B cell (primary cell): ENCODE measurements around the gene BEGAIN.

Source experiments
- EZH2 ChIP-seq: IDR thresholded peaks from 2 replicates; pipeline ENCODE4 v1.6.1; 2012; ENCODE audit warnings: borderline replicate concordance, low read depth, mild to moderate bottlenecking, moderate library complexity, low read length; ENCODE audit not compliant: insufficient read depth, poor library complexity, severe bottlenecking
- TF ChIP-seq, protein P1 (sequence below): fragments of 200-600 bp; IDR thresholded peaks from one replicate; pipeline ENCODE4 v1.8.0; 2022; ENCODE audit warnings: antibody characterized with exemption, mild to moderate bottlenecking

DNA sequence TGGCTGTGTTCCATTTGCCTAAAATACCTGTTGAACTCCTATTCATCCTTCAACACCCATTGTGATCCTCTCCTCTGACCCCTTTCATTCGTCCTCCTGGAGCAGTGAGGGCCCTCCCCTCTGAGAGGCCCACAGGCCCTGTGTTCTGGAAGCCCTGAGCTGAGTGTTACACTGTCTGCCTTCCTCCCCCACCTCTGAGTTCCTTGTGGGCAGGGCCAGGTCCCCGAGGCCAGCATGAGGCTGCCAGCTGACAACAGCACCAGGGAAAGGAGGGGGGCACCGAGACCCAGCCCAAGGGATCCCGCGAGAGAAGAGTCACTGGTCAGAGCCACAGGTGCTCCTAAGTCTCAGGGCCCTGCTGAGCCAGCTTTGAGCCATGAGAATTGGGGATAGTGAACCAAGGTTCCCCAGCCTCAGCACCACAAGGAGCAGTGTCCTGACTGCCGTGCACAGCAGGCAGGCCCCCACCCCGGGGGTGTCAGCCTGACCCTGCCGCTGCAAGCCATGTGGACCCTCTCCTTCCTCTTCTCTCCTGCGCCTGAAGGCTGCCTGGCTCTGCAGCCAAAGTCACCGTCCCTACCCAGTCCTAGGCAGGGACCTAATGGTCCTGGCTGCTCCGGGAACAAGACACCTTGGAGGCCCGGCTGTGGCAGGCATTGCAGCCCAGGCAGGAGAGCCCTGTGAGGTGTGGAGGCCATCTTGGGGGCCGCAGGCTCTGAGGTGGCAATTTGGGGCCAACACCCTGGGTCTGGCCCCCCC, 52.5 kb downstream of the BEGAIN start:
- TF ChIP-seq, protein P1, sequence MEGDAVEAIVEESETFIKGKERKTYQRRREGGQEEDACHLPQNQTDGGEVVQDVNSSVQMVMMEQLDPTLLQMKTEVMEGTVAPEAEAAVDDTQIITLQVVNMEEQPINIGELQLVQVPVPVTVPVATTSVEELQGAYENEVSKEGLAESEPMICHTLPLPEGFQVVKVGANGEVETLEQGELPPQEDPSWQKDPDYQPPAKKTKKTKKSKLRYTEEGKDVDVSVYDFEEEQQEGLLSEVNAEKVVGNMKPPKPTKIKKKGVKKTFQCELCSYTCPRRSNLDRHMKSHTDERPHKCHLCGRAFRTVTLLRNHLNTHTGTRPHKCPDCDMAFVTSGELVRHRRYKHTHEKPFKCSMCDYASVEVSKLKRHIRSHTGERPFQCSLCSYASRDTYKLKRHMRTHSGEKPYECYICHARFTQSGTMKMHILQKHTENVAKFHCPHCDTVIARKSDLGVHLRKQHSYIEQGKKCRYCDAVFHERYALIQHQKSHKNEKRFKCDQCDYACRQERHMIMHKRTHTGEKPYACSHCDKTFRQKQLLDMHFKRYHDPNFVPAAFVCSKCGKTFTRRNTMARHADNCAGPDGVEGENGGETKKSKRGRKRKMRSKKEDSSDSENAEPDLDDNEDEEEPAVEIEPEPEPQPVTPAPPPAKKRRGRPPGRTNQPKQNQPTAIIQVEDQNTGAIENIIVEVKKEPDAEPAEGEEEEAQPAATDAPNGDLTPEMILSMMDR, result no peak
- TF ChIP-seq EZH2, result no peak
